ENCODE measurements around the gene GPN2.

The GPN2 gene

GRCh38 chr1:26911399-26912146 lies 21.5 kb upstream of the GPN2 start:
- no peak for TF ChIP-seq CTCF (IDR thresholded peaks at IDR 0.05)

DNA sequence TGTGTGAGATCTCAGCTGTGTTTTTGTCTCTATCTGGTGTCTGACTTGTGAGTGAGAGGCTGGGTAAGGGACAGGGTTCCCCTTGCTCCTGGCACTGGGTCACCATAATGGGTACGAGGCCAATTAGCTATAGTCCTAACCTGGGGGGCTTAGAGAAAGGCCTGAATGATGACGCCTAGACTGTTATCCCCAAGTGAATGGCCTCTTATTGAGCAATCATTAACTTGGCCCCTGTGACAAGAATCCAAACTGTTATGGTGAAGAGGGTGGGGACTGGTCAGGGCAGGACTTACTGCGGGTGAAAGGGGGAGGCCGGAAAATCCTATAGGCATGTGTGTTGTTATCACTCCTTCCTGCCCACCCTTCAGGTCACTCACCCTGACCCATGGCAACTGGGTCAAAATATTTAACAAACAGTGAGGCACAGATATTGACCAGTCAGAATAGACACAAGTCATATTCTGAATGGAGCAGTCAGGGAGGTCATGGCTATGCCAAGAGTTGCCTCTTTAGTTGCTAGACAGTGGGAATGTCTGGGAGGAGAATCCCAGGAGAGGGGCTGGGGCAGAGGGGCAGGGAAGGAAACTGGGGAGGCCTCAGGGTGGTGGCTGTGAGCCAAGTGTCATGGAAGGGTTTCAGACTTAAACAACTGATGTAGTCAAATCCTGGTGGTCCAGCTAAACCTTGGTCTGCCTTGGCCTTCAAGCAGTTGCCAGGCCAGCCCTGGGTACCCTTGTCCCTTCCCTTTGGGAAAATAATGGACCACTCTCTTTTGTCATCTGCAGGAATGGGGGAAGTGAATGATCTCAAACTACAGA lies 20.5 kb upstream of the GPN2 start:
- no peak for TF ChIP-seq CTCF (IDR thresholded peaks at IDR 0.05)

- no peak for TF ChIP-seq CTCF (IDR thresholded peaks at IDR 0.05)
Measured at GRCh38 chr1:26909951-26910342, 19.9 kb upstream of the GPN2 start.

DNA sequence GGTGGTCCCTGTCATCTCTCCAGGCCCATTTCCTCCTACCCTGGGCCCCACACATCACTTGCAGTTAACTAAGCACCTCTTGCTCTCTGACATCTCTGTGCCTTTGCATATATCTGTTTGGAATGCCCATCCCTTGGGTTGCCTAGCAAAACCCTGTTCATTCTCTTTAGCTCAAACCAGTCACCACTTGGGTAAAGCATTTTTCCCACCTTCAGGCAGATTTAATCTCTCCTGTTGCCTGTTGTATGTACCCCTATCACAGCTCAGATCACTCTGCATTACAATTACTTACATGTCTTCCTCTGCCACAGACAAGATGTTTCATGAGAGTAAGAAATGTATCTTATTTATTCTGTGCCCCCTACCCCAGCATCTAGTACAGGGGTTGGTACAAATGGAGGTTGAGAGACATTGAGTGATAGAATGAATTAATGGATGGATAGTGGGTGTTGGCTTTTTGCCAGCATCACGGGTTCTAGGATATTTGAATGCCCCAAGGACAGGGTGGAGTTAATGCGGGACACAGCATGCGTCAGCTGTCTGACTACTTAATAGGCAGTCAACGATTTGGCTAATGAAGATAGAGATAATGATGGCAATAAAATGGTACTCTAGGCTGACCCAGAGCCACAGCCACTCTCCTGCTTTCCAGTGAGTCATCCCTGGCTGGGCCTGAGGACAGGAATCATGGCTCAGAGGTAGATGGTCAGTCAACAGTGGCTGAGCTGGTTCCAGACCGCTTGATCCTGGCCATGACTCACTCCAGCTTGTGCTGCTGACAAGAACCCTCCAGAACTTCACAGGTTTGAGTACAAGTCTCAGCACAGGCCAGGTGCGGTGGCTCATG lies 17.2 kb upstream of the GPN2 start:
- TF ChIP-seq CTCF (IDR thresholded peaks at IDR 0.05): no peak

- no peak for TF ChIP-seq CTCF (IDR thresholded peaks at IDR 0.05)
Measured at GRCh38 chr1:26900815-26901511, 10.9 kb upstream of the GPN2 start.

DNA sequence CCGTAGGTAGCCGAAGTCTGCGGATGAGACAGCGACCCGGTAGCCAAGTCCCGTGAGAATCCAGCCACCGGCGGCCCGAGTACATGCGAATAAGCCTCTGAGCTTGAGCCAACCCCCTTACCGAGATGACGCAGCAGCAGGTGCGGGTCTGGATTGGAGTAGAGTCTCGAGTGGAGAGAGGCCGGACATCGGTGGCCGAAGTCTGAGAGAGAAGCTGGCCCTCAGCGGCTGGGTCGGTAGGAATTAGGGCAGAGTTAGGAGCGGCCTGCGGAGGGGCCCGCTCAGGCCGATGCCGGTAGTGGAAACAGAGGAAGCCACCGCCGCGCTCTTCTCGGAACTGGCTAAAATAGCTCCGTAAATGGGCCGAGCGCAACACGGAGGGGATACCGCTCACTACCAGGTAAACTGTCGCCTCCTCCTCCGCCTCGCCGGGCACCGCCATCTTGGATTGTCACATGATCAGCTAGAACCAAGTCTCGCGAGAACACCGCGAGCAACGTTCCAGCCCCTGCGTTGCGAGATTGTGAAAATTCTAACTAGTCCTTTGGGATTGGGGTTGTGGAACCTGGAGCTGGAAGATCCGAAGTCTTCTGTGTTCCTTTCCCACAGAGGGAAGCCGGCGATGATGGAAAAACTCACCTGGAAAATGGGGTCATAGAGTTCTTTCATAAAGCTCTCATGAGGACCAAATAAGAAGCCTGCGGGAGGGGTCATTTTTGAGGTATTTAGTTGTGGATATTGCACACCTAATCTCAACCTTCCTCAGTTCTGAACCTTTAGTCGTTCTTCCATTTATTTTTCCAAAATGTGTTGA lies 10.1 kb upstream of the GPN2 start, which contains the start of gene GPATCH3:
Gene GPATCH3 (minus strand): TSS at position 467 of the 814 bp plus-strand sequence. CDS start 25 bp downstream, at position 442.
- no peak for TF ChIP-seq CTCF (IDR thresholded peaks at IDR 0.05)
